Stimulated activated CD4-positive, alpha-beta T cell treated with anti-CD3 and anti-CD28 coated beads, Interleukin-4, amount 100 ng/mL, for 4 hours (primary cell): ENCODE data around the gene ASPSCR1.

Experiments
- DNase-seq, 2 experiments: peaks; one replicate each; pipeline ENCODE4 v3.0.0-alpha.2; 2020

The ASPSCR1 gene

DNA sequence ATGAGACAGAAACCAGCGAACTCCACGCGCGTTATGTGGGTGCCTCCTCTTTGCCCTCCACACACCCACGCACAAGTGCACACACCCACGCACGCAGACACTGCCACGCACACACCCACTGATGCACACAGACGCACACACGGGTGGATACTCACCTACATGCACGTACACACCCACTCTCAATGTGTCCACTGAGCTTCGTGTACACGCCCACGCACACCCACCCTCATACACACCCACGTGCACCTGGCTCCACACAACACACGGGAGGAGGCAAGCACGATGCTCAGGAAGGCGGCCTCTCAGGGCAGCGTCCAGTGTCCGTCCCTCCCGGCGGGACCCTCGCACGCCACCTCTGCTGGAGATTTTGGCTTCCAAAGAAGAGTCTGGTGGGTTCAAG, 70.0 kb downstream of the ASPSCR1 start:
- peak in 1 of 2 experiments; percentile 26 for DNase-seq

DNA sequence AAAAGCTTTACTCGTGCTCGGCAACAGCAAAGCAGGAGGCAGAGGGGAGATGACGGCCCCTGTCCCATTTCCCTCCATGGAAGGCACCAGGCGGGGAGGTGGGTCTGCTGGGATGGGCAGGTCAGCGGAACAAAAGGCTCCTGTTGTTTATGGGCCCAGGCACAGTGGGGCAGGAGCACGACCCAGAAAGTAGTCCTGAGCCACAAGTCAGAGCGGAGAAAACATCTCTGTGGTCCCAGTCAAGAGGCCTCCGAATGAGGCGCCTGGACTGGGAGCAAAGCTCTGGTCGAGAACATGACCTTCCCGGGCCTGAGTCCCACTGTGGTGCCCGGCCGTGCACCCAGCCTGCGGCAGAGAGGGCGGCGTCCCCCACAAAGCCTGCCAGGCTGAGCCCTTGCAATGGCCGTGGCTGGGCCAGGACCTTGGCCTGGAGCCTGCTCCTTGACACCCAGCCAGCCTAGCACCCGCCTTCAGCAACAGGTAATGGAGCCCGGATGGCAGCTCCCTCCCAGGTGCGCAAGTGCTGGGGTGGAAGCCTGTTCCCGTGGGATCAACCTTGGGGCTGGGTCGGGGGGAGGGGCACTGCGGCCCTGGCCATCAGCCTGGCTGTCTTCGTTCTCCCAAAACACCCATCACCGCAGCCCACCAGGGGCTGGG, 70.6 kb downstream of the ASPSCR1 start:
- DNase-seq, result no peak

DNA sequence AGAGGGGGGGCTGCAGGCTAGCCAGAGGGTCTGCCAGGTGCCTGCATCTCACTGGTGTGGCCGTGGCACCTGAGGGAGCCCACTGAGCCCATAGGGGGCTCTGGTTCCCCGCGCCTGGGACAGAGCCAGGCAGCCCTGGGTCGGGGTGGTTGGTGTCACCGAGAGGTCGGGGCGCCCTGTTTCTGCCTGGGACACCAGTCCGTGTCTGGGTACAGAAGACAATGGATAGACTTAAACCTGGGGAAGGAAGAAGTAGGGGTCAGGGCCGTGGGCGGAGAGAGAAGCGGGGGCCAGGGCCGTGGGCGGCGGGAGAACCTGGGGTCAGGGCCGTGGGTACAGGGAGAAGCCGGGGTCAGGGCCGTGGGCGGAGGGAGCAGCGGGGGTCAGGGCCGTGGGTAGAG, 71.1 kb downstream of the ASPSCR1 start:
- DNase-seq, result no peak

DNA sequence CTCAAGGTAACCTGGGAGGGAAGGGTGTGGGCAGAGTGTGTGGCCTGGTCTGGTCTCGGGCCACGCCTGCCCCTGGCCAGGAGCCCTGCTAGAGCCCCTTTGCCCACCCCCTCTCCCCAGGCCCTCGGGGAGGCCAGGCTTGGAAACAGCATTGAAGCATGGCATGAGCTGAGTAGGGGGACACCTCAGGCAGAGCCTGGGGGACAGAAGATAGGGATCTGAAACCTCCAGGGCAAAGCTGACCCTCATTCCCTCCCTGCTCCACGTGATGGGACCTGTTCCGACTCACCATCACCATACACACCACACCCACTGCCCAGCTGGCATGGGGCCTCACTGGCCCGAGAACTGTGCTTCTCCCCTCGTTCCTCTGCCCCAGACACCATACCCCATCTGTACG, 71.7 kb downstream of the ASPSCR1 start:
- no peak for DNase-seq

DNA sequence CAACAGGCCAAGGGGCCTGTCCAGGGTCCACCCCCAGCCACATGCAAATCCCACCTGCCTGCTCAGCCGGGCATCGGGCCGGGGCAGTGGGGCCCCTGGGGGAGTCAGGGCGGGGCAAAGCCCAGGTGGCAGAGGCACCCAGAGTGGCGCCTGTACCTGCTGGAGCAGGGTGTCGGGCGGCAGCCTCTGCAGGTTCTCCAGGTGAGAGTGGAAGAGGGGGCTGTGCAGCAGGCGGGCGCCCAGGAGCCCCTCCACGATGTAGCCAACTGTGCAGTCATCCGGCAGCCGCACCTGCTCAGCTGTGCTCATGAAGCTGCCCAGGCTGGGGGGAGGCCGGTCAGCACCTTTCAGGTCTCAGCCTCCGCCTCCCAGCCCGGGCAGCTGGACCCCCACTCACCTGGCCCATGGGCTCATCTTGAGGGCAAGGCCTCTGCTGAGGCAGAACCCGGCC, 72.1 kb downstream of the ASPSCR1 start:
- no peak for DNase-seq

DNA sequence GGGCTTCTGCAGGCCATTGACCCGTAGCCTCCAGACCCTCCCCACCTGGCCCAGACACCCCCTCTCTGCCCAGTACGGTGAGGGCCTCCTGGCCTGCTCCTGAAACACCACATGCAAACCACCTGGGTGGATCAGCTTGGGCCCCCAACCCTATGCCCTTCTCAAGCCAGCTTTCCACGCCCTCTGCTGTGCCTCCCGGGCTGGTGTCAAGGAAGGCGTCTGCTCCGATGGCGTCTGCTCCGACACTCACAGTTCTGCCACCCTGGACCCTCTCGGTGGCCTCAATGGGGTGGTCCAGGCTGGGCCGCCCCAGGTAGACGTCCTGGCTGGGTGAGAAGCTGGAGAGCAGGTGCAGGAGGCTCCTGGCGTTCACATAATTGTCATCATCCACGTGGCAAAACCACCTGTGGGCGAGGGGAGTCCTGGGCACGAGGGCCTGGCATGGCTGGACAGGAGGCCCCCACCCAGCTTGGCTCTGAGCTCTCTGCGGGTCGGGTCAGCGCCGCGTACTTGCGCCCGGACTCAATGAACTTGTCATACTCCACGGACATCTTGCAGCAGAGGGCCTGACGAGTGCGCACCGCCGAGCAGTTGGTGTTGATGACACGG, 72.8 kb downstream of the ASPSCR1 start:
- DNase-seq, result no peak

DNA sequence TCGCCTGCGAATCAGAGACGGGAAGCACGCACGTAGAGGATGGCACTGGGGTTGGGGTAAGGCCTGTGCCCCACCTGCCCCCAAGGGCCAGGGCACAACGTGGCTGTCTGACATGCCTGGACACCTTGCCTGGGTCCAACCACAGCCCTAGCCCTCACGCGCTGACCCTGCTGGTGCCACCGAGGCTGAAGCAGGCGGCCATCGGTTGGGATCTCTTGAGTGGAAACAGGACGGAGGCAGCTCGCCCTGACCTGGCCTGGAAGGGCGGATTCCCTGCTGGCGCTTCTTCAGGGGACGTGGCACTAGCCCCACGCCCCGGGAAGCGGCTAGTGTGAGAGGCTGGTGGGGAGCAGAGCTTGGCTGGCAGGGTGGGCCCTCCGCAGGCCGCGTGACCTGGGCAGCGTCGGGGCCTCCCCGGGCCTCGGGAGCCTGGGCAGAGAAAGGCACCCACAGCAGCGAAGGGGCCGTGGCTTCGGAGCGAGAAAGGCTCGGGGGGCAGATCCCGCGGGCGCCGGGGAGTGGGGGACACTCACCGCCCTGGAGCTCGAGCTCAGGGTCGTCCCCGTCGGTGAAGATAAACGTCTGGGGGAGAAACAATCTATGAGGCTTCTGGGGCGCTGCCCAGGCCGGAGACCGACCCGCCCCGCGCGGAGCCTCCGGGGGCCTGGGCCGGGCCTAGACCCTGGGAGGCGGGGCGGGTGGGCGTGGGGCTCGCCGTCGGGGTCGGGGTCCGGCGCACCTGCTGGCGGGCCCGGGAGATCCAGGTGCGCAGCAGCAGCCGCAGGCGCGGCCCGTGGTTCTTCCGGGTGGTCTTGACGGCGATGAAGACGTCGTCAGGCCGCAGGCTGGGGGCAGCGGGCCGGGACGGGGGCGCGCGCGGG, 73.6 kb downstream of the ASPSCR1 start:
- DNase-seq, result no peak

DNA sequence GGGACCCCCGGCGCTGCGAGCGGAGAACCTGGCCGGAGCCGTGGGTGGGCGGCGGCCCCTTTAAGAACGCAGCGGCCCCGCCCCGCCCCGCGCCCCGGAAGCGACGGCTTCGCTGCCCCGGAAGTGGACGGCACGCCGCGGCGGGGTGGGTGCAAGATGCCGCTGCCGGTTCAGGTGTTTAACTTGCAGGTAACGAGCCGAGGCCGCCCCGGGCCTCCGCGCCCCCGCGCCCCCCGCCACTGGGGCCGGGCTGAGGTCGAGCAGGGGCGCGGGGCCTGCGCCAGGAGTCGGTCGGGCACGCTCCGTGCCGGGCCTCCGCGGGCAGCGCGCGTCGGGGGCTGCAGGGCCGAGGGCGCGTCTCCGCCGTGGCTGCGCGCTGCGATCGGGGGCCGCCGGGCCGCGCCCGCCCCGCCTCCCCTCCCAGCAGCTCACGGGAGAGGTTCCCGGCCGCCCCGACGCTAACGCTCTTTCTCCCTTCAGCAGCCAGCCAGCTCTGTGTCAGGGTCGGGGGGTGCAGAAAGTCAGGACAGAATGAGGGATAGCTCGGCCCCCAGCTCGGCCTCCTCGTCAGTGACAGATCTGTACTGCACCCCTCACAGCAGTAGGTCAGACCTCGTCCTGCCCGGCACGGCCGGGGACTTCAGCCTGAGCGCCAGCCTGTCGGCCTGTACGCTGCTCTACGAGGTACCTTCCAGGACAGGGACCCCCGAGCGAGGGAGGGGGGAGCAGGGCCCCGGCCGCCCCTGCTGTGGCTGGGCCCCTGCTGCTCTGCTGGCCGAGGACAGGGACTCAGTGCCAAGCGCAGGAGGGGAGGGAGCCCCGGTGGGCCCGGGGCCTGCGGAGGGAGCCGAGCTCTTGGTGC, 74.6 kb downstream of the ASPSCR1 start, which contains the start of the genes GPS1 and RFNG:
TSS of gene GPS1 (plus strand) at position 123 of the 862 bp plus-strand sequence. CDS start at position 157, 34 bp downstream.
TSS of gene RFNG (minus strand) at position 36 of the 862 bp plus-strand sequence. CDS start 45 bp downstream, outside the sequence.
- peak; percentile 78 to 88 for DNase-seq

DNA sequence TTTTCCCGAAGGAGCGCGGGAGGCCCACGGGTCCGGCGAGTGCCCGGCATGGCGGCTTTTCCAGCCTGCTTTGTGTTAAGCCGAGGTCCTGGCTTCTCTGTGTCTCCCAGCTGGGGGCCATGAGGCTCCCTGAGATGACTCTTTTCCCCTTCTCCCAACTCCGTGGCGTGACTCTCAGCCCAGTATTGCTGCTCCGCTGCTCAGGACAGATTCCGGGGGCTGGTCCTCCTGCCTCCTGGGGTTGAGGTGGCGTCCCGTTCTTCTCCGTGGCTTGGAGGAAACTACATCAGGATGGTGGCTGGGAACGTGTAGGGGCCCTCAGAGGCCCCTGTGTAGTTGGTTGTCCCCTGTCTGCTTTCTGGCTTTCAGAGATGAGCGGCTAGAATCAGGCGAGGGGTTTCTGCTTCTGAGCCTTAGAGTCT, 75.2 kb downstream of the ASPSCR1 start:
- no peak for DNase-seq

DNA sequence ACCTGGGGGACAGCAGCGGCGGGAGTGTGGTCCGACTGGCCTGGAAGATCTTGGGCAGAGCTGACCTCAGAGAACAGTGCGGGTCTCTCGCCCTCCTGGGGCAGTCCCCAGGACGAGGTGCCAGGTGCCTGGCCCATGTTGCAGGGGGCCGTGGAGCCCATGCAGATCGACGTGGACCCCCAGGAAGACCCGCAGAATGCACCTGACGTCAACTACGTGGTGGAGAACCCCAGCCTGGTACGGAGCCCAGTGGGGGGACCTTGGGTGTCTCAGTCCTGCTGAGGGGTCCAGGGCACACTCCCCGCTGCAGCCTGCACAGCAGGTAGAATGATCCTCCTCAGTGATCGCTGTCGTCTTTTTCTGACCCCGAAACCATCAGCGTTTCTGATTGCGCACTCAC, 75.7 kb downstream of the ASPSCR1 start:
- no peak for DNase-seq

DNA sequence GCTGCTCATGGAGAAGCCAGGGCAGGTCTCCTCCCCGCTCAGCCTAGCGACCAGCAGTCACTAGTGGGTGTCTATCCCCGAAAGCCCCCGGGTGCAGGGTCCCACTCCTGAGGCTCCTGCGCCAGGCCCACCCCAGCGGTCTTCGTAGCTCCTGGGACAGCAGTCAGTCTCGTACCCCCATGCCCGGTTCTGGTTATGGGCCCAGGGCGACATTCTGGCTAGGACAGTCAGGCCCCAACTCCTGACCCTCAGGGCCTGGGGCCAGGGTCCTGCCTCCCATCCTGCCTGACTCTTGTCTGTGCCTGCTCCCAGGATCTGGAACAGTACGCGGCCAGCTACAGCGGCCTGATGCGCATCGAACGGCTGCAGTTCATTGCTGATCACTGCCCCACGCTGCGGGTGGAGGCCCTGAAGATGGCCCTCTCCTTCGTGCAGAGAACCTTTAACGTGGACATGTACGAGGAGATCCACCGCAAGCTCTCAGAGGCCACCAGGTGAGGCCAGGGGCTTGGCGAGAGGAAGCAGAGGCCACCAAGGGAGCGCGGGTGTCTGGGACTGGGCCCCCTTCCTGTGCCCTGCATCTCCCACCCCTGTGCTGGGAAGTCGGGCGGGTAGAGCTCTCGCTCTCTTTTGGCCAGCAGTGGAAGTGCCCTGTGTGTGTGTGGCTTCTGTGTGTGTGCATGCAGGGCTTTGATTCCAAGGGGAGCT, 76.3 kb downstream of the ASPSCR1 start:
- no peak for DNase-seq

DNA sequence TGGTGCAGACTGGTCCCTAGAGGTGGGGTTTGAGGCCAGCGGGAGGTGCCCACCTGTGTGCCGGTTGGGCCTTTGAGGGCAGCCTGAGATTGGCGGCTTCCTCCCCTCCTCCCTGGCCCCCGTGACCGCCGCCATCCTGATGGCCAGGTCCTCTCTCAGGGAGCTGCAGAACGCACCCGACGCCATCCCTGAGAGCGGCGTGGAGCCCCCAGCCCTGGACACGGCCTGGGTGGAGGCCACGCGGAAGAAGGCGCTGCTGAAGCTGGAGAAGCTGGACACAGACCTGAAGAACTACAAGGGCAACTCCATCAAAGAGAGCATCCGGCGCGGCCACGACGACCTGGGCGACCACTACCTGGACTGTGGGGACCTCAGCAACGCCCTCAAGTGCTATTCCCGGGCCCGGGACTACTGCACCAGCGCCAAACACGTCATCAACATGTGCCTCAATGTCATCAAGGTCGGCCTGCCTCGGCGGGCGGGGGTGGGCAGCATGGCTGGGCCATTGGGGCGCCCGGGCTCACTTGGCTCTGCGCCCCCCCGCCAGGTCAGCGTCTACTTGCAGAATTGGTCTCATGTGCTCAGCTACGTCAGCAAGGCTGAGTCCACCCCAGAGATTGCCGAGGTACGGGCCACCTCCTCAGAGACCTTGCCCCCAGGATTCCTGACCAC, 77.1 kb downstream of the ASPSCR1 start:
- DNase-seq, result no peak

DNA sequence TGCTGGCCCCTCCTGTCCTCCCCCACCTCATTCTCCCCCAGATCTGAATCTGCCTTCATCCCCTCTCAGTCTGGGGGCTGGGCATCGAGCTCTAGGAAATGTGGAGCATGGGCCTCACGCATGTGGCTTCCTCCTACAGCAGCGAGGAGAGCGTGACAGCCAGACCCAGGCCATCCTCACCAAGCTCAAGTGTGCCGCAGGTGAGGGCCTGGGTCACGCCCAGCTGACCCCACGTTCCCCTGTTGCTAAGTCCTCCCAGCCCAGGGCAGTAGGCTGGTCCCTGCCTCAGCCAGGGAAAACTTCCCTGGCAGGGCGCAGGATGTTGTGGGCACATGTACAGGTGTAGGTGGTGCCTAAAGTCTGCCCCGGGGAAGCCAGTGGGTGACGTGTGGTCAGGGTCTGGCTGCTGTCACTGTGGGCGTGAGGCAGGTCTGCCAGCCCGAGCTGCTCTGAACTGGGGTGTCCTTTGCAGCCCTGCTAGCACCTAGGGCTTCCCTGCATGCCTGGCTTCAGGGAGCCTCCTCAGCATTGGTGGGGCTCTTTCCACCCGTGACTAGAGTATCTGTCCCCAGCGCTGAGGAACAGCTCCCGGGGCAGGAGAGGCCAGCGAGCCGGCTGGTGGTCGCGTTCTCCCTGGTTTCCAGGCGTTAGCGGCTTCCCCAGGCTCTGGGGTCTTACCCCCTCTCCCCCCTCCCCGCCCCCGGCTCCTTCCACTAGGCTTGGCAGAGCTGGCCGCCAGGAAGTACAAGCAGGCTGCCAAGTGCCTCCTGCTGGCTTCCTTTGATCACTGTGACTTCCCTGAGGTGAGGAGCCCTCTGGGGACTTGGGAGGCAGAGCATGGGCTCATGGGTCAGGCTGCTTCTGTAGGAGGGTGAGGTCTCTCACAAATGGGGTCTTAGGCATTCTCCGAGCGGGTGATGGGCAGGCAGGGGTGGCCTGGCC, 77.9 kb downstream of the ASPSCR1 start:
- no peak for DNase-seq

DNA sequence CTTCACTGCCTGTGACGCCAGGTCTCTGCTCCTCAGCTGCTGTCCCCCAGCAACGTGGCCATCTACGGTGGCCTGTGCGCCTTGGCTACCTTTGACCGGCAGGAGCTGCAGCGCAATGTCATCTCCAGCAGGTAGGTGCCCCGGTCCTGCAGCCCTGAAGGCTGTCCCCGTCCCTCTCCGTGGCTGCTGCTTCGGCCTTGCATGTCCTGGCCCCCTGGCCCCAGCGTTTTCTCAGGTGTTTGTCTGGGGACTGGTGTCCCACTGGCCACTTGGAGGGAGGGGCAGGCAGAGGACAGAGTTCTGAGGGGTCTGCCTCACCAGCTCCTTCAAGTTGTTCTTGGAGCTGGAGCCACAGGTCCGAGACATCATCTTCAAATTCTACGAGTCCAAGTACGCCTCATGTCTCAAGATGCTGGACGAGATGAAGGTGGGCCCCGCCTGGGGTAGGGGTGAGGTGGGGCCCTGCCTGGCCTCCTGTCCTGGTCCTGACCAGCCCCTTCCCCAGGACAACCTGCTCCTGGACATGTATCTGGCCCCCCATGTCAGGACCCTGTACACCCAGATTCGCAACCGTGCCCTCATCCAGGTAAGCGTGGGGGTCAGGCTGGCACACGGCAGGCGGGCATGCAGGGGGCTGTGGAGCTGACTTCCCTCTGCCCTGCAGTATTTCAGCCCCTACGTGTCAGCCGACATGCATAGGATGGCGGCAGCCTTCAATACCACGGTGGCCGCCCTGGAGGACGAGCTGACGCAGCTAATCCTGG, 78.7 kb downstream of the ASPSCR1 start:
- no peak for DNase-seq

DNA sequence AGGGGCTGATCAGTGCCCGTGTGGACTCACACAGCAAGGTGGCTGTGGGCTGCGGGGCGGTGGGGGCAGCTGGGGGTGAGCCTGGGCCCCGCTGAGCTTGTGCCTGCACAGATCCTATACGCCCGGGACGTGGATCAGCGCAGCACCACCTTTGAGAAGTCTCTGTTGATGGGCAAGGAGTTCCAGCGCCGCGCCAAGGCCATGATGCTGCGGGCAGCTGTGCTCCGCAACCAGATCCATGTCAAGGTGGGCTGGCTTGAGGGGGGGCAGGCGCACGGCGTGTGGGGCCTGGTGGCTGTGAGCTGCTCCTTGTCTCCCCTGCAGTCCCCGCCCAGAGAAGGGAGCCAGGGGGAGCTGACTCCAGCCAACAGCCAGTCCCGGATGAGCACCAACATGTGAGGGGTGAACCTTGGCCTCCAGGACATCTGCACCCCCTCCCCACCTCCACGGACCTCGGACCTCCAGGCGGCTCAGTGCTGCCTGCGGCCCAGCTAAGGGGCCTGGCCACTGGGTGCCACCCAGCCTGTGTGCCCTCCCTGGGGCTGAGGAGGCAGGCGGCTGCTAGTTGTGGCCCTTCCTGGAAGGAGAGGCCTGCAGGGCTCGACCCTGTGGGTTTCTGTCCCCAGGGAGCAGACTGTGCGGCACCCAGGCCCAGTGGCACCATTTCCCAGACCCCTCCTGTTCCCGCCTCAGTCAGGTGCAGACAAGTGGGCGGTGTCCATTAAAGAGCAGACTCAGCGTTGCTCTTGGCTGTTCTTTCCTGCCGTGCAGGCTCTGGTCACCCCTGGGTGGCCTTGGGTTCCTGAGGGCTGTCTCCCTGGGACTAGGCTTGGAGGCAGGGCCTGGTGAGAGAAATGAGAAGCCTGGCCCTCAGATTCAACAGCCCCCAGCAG, 79.5 kb downstream of the ASPSCR1 start:
- DNase-seq, result no peak

DNA sequence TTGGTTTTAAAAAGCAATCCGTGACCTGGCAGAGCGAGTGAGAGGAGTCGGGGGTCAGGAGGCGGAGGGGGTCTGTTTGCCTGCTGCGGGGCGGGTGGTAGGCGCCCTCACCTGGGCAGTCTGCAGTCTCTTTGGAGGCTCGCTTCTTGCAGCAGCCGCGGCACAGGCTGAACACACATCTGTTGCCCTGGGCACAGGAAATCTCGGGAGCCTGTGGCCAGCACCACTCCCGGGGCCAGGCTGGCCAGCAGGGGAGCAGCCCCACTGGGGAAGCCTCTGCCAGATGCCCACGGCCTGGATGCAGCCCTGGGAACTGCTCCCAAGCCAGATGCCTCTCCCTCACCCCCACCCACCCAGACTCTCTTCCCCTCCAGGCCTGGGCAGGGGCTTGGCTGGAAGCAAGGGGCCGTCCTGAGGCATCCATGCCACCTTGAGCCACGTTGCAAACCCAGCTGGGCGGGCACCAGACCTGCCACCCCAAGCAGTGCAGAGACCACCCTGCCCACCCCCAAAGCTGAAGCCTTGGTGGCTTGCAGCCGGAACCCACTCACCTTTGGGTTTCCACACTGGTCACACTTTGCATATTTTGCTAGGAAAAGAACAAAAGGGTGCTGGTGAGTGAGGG, 80.9 kb downstream of the ASPSCR1 start:
- no peak for DNase-seq

DNA sequence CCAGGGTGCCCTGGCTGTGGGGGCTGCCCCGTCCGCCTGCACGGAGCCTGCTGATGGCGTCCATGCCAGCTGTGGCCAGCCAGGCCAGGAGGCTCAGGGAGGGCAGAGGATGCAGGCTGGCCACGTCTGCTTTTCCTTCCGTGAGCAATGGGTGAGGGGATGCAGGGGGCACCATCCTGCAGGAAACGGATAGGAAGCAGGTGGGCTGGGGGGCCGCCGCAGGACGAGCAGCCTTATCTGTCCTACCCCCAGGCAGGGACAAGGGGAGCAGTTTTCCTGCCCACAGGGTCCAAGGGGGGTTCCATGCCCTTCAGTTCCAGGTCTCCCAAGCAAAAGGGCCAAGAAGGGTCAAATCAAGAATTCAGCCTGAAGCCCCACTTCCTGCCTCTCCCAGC, 81.4 kb downstream of the ASPSCR1 start:
- DNase-seq, result no peak
